ENCODE data around the gene ZNF841.
"Not testable (repeated sequence)": the region's sequence is repeated elsewhere in the genome, so short reads cannot be mapped to it uniquely, and the experiment has no call there.

ZNF841 gene

GRCh38 chr19:52066258-52066863 is 29.2 kb downstream of the ZNF841 start:
- DNase-seq: no peak

- DNase-seq: no peak
These were observed 30.2 kb downstream of the ZNF841 start for GRCh38 chr19:52065399-52065798.

GRCh38 chr19:52056480-52056879 is 39.1 kb downstream of the ZNF841 start:
- DNase-seq: not testable (repeated sequence)

GRCh38 chr19:52051736-52052135 is 43.8 kb downstream of the ZNF841 start:
- not testable (repeated sequence) for DNase-seq

GRCh38 chr19:52048555-52049501 is 46.7 kb downstream of the ZNF841 start, which contains the start of gene ZNF432:
ZNF432 (minus strand) TSS chr19:52048838; CDS start chr19:52046868, 1,970 bp downstream.
- DNase-seq: peak; percentile 93

- DNase-seq: no peak
These were observed 56.4 kb downstream of the ZNF841 start for GRCh38 chr19:52039169-52039568.

GRCh38 chr19:52034051-52034728 is 61.4 kb downstream of the ZNF841 start:
- no peak for DNase-seq

GRCh38 chr19:52028780-52029123 is 66.8 kb downstream of the ZNF841 start:
- no peak for DNase-seq

GRCh38 chr19:52028027-52028779 is 67.4 kb downstream of the ZNF841 start, which contains the start of gene ZNF614:
ZNF614 (minus strand) TSS chr19:52028379; CDS start chr19:52025745, 2,634 bp downstream.
- DNase-seq: peak; percentile 94

GRCh38 chr19:52026255-52026990 is 69.1 kb downstream of the ZNF841 start:
- DNase-seq: not testable (repeated sequence)

- not testable (repeated sequence) for DNase-seq
These were observed 71.1 kb downstream of the ZNF841 start for GRCh38 chr19:52024478-52024877.

GRCh38 chr19:52022193-52022592 is 73.4 kb downstream of the ZNF841 start:
- DNase-seq: no peak

GRCh38 chr19:52020506-52020905 is 75.1 kb downstream of the ZNF841 start:
- DNase-seq: no peak
